Stimulated activated CD4-positive, alpha-beta T cell treated with anti-CD3 and anti-CD28 coated beads, Interleukin-2, amount 100 ng/mL, for 4 hours (primary cell): ENCODE measurements around the gene GAS7.
"Not testable (repeated sequence)": the region's sequence is repeated elsewhere in the genome, so short reads cannot be mapped to it uniquely, and the experiment has no call there.

ENCODE experiments used
- DNase-seq: peaks from one replicate; pipeline ENCODE4 v3.0.0-alpha.2; 2020; ENCODE audit warnings: low read depth

GAS7 gene

DNA sequence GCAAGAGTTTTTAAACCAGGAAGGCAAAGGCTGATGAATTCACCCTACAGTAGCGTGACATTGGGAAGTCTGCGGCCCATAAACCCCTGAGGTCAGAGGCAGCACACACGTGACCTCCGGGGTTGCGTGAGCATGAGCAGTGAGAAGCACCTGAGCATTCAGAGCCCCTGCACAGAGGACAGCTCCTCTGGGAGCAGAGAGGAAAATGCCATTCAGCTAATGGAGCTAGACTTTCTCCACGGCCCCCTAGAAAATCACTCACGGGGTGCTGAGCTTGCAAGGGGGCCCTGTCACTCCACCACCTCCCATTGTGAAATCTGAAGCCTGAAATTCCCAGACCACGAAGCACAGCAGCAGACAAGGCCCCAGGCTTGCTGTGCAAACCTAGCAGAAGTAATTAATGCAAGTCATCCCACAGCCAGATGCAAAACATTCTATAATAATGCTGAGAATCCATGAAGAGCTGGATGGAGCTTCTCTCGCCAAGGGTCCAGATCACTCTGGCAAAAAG, 178.4 kb downstream of the GAS7 start:
- no peak for DNase-seq

GRCh38 chr17:10018461-10018891, 179.9 kb downstream of the GAS7 start:
- DNase-seq = no peak

DNA sequence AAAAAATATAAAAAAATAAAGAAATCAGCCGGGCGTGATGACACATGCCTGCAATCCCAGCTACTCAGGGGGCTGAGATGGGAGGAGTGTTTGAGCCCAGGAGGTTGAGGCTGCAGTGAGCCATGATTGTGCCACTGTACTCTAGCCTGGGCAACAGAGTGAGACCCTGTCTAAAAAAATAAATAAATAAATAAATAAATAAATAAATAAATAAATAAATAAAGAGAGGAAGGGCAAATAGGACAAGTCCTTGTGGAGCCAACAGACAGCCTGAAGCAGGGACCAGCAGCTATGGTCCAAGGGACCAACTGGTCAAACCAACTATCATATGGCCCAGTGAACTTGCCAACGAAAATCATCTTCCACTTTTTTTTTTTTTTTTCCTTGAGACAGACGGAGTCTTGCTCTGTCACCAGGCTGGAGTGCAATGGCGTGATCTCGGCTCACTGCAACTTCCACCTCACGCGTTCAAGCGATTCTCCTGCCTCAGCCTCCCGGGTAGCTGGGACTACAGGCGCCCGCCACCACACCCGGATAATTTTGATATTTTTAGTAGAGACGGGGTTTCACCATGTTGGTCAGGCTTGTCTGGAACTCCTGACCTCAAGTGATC, 181.3 kb downstream of the GAS7 start:
- DNase-seq = not testable (repeated sequence)

GRCh38 chr17:10013365-10014112, 184.9 kb downstream of the GAS7 start:
- DNase-seq = no peak

DNA sequence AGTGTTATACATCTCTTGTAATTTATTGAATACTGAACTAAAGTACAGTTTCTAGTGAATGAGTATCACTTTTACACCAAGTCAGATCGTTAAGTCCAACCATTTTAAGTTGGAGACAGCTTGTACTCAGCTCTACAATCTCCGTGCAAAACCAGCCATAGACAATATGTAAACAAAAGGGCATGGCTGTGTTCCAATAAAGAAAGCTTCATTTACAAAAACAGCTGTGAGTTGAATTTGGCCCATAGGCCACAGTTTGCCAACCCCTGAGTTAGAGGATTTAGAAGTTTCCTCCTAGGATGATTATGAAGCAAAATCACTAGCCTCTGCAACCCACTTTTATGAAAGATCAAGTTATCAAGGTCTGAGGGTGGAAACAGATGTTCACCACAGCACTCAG, 187.7 kb downstream of the GAS7 start:
- no peak for DNase-seq

DNA sequence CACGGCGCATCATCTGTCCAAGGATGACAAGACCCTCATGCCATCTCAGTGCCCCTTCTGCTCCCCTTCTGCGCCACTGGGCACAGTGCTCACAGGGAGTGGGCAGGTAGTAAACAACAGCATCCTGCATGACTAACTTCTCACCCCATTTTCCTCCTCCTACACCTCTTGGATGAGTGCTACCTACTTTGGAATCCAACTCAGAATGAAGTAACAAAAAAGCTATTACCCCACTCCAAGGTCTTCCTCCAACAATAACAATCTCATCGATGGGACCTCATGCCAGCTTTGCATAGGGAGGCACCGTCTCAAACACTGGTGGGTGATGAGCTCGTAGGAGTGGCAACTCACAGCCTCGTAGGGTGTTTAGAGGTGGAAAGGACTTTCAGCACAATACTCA, 194.7 kb downstream of the GAS7 start:
- DNase-seq = no peak

DNA sequence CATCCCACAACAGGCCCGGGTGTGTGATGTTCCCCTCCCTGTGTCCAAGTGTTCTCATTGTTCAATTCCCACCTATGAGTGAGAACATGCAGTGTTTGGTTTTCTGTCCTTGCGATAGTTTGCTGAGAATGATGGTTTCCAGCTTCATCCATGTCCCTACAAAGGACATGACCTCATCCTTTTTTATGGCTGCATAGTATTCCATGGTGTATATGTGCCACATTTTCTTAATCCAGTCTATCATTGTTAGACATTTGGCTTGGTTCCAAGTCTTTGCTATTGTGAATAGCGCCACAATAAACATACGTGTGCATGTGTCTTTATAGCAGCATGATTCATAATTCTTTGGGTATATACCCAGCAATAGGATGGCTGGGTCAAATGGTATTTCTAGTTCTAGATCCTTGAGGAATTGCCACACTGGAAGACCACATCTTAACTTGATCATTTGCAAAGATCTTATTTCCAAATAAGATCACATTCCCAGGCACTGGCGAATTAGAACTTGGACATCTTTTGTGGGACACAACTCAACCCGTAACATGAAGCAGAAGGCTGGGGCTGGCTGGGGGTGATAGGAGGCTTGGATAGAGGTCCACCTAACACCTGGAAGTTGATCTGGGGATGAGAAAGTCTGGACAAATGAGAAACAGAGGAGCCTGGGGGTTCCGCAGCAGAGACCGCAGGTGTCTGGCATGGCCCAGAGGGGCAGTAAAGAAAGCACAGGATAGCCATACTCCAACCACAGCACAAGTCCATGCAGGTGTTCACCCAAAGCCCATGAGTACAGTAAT, 195.6 kb downstream of the GAS7 start:
- DNase-seq = not testable (repeated sequence)

- no peak for DNase-seq
Measured at GRCh38 chr17:10001306-10001873, 197.0 kb downstream of the GAS7 start.

DNA sequence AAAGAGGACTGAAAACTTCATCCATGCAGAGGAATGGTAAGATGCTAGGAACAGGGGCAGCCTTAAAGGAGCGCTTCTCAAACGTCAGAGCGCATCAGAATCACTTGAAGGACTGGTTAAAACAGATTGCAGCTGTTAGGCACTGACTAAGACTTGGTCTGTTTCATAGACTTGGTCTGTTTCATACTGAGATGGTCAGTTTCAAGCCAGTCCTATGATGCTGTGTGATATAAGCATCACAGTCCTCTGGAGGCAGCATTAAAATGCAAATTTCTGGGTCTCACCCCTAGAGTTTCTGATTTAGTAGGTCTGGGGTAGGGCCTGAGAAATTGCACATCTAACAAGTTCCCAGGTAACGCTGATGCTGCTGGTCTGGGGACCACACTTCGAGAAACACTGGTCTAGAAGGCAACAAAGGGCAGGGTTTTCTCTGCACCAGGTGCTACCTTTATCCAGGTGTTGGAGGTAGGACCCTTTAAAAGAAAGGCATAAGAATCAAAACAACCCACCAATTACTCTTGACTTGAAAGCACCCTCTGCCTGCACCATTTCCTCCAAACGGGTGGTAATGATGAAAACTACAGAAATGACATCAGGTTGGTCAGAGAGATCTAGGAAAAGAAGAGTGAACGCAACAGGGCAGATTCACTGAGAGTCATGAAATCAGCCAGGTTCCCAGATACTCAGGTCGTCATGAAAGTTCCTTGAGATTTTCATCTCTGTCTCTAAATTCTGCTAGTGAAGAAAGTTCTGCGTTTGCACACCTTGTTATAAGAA, 198.3 kb downstream of the GAS7 start:
- DNase-seq = no peak

DNA sequence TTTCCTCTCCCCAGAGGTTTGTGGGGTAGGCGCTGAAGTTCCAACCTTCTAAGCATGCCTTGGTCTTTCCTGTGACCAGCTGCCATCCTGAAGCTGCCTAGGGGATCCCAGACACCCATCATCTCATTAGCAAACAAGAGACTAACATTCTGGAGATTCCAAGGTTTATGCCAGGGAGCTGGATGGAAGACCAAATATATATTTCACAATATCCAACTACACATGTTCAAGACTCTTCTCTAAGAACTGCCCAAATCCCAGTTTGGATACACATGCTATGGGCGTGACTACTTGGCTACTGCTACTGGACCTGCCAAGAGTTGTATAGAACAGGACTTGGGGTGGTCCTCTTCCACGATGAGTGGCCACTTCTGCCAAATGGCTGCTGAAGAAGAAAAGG, 200.3 kb downstream of the GAS7 start:
- DNase-seq = no peak

DNA sequence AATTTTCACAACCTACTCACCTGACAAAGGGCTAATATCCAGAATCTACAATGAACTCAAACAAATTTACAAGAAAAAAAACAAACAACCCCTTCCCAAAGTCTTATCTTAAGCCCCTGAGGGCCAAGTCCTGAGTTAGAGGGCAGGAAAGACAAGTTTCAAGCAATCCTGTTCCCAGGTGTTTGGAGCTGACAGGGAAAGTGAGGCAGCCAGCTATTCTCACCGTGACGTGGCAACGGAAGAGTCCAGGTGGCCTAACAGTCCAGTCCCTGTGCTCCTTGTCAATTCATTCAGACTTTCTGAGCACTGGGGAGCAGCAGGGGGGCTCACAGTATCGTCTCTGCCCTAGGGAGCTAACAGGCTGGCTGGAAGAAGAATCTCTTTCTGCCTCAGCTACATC, 203.6 kb downstream of the GAS7 start:
- no peak for DNase-seq

- no peak for DNase-seq
Measured at GRCh38 chr17:9991796-9992195, 206.6 kb downstream of the GAS7 start.

DNA sequence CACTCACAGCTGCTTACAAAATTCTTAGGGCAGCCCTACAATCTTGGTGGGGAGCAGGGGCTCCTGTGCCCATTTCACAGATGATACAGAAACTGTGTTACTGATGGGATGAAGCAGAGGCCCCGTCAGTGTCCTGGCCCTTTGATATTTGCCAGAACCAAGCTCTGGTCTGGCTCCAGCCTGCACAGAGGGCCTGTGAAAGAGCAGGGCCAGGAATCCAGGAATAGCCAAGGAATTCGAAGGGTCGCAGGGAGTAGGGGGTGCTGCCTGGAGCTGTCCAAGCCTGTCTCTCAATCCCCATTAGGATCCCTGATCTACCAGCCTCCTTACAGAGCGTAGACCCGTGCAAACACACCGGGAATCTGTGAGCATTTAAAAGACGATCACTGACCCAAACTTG, 207.1 kb downstream of the GAS7 start:
- DNase-seq = no peak

GRCh38 chr17:9987779-9988585, 210.4 kb downstream of the GAS7 start:
- no peak for DNase-seq

DNA sequence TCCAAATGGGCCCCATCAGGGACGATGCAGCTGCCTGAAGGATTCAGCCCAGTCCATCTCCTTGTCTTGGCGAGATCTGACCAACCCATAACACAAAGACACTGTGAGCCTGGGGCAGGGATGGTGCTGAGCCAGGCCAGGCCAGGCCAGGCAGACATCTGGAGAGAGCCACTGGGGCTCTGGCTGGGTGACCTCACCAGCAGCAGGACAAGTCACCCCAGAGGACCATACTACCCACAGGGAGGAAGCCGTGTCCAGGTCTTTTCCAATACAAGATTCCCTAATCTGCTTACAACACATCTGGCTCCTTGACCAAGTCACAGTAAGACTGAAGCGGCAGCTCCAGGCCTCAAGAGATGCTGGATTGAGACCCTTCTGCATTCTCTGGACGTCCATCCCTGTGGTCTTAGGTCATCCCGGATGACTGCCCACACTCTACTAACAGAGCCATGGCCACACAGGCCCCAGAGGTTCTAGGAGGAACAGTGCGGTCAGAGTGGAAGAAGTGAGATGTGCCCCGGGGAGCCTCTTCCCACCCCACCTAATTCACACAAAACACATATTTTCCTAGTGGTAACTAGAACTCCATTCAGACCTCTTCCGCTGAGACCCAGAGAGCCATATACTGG, 211.5 kb downstream of the GAS7 start:
- DNase-seq = no peak

GRCh38 chr17:9985646-9986045, 212.8 kb downstream of the GAS7 start:
- DNase-seq = no peak

DNA sequence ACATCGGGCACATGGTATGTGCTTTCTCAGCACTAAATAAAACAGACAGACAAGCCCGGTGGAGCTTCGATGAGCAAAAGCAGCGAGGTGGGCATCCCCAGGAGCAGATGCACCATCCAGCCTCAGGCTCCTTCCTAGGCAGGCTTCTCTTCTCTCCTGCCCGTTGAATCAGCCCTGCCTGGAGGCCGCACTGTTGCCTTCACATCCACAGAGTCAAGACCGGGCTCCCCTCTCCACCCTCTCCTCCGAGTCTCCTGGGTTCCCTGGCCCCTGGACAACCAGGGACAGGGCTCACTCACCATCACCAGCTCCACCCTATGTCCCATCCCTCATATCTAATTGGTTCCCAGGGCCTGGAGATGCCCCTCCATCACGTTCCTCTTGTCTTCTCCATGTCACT, 213.6 kb downstream of the GAS7 start:
- DNase-seq = no peak

GRCh38 chr17:9982159-9982558, 216.2 kb downstream of the GAS7 start:
- no peak for DNase-seq

DNA sequence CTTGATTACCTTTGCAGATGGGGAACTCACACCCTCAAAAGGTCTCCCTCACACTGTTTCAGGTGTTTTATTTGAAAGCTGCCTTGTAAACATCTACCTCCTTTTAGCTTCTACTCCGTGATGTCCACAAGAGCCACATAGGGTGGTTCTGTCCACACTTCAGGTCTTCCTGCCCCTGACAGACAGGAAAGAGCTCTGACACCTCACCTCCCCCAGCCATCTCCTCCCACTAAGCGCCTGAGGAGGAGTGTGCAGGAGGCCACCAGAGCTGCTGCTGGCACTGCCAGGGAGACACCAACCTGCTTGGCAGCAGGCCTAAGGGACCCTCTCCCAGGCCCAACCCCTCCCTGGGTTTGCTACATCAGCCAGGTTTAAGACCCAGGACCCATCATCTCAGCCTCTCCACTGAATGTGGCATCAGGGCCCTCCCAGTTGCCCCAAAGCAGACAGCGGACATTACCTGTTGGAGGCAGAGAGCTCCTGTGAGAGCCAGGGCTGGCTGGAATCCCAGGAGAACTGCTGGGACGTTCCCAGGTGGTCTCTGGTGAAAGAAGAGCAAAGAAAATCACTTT, 217.0 kb downstream of the GAS7 start:
- no peak for DNase-seq

DNA sequence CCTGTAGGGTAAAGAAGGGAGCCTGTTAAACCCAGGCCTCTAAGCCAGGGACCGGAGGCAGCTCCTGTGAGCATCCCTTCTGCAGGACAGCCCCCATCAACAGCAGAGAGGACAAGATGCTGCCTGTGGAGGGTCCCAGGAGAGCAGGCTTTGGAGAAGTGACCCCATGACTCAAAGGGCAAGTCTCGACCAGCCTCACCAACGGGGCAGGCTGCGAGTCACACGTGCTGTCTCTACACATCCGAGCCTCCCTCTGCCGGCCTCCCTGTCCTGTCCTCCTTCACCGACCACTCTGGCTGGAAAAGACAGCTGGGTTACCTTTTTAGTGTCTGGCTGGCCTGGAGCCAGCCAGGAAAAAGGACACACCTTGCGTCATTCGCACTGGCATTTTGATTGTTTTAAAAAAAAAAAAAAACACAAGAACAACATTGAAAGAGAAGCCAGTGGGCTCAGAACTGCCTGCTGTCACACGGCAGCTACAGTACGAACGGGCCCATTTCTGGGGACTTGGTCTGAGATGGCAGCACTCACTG, 218.9 kb downstream of the GAS7 start:
- DNase-seq = no peak
